ENCODE results near the gene UBE2QL1. TPM values are rescaled to one million over a fixed set of nuclear protein-coding genes. Genes with fewer than 3 reads are reported as not detected.
"Not testable (repeated sequence)": the region's sequence is repeated elsewhere in the genome, so short reads cannot be mapped to it uniquely, and the experiment has no call there.

The UBE2QL1 gene
- total RNA-seq, 2 experiments from 2014 or later, result not detected

DNA sequence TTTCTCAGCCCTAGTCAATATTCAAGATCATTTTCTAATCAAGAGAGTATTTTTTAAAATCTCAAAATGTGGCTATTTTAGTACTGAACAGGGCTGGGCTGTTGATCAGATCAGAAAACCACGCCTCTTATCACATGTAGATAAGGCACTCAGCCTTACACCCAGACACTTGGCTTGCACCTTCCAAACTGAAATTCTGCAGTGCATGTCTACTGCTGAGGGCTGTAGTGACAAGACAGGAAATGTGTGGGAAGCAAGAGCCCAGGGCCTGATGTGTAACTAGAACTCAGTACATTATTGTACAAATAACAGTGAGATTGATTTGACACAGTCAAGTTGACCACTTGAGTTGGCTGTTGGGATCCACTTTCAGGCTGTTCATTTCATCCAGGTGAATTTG lies 48.6 kb downstream of the UBE2QL1 start:
- Mint-ChIP-seq H3K27me3 (ENCODE audit: low read depth) (peaks cover 3% of the 10 kb centered on the region), H3K36me3 (ENCODE audit: low read depth) (no peaks in the 10 kb centered on the region), H3K4me3 (no peak overlapping the region), H3K9me3 (ENCODE audit: insufficient read depth) (no peaks in the 10 kb centered on the region), H3K4me1 (ENCODE audit: low read depth) (peaks cover 24% of the 10 kb centered on the region), H3K27ac (no peak overlapping the region)
- no peak for ATAC-seq
- DNase-seq, result no peak
- CTCF ChIA-PET, result no interaction called here
- POLR2A ChIA-PET, result no interaction called here

DNA sequence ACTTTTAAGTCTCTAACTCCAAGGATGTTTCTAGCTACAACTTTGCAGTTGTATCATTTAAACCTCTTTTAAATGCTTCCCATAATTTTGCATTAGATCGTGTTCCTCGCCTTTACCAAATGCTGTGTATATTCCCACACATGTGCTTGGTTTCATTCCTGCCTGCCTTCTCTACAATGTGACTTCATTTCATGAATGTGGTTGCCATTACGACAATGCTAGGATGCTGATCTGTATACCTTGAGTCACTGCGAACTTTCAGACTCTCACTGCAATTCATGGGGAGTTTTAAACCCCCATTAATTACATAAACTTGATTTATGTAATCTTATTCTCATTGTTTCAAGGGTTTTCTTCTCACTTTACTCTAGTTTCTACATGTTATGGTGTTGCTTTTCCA lies 50.3 kb downstream of the UBE2QL1 start:
- H3K4me3 Mint-ChIP-seq, result no peak overlapping the region

GRCh38 chr5:6501701-6502100 lies 53.0 kb downstream of the UBE2QL1 start:
- H3K9me3 Mint-ChIP-seq (ENCODE audit: insufficient read depth), result no peaks in the 10 kb centered on the region
- ChIA-PET CTCF (no interaction called here), POLR2A (no interaction called here)

More for the DNA sequence above, 50.3 kb downstream of the UBE2QL1 start:
- no peak for DNase-seq
- peaks cover 3% of the 10 kb centered on the region for H3K27me3 Mint-ChIP-seq (ENCODE audit: low read depth)
- no peaks in the 10 kb centered on the region for H3K9me3 Mint-ChIP-seq (ENCODE audit: insufficient read depth)
- ATAC-seq, result no peak
- H3K36me3 Mint-ChIP-seq (ENCODE audit: low read depth), result no peaks in the 10 kb centered on the region
- H3K27ac Mint-ChIP-seq, result no peak overlapping the region
- H3K4me1 Mint-ChIP-seq (ENCODE audit: low read depth), result peaks cover 16% of the 10 kb centered on the region
- ChIA-PET CTCF (no interaction called here), POLR2A (no interaction called here)

DNA sequence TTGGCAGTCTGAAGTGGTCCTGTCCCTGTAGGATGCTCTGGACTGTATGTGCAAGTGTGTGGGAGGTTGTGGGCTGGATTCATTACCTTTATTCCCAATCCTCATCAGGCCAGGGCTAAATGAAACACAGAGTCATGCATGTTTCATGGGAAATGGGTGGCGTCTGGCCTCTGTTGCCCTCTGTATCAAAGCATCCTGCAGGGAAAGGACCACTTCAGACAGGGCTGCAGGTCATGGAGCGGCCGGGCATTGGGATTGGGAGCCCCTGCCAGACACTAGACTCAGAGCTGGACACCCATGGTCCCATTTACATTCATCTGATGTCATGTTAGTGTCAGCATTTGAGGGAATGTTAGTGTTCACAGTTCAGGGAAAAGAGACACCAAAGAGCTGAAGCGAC lies 53.8 kb downstream of the UBE2QL1 start:
- ChIA-PET CTCF (no interaction called here), POLR2A (no interaction called here)
- no peak for DNase-seq
- ATAC-seq, result no peak
- H3K27ac Mint-ChIP-seq, result no peak overlapping the region
- H3K4me3 Mint-ChIP-seq, result no peak overlapping the region
- peaks cover 4% of the 10 kb centered on the region for H3K4me1 Mint-ChIP-seq (ENCODE audit: low read depth)
- H3K9me3 Mint-ChIP-seq (ENCODE audit: insufficient read depth), result no peaks in the 10 kb centered on the region
- no peaks in the 10 kb centered on the region for H3K36me3 Mint-ChIP-seq (ENCODE audit: low read depth)
- H3K27me3 Mint-ChIP-seq (ENCODE audit: low read depth), result peaks cover 17% of the 10 kb centered on the region

More at GRCh38 chr5:6501701-6502100, 53.0 kb downstream of the UBE2QL1 start:
- Mint-ChIP-seq H3K36me3 (ENCODE audit: low read depth) (no peaks in the 10 kb centered on the region), H3K4me3 (no peak overlapping the region), H3K27me3 (ENCODE audit: low read depth) (peaks cover 15% of the 10 kb centered on the region), H3K4me1 (ENCODE audit: low read depth) (peaks cover 11% of the 10 kb centered on the region), H3K27ac (no peak overlapping the region)
- DNase-seq (no peak), ATAC-seq (no peak)

- POLR2A ChIA-PET, result no interaction called here
- no peak overlapping the region for H3K4me3 Mint-ChIP-seq
- no peaks in the 10 kb centered on the region for H3K9me3 Mint-ChIP-seq (ENCODE audit: insufficient read depth)
- H3K36me3 Mint-ChIP-seq (ENCODE audit: low read depth), result no peaks in the 10 kb centered on the region
- H3K27ac Mint-ChIP-seq, result no peak overlapping the region
- no peaks in the 10 kb centered on the region for H3K4me1 Mint-ChIP-seq (ENCODE audit: low read depth)
- peaks cover 17% of the 10 kb centered on the region for H3K27me3 Mint-ChIP-seq (ENCODE audit: low read depth)
- CTCF ChIA-PET, result no interaction called here
- ATAC-seq (no peak), DNase-seq (no peak)
These were observed 54.7 kb downstream of the UBE2QL1 start for GRCh38 chr5:6503342-6503741.

GRCh38 chr5:6504677-6505415 lies 56.2 kb downstream of the UBE2QL1 start:
- no peaks in the 10 kb centered on the region for H3K4me1 Mint-ChIP-seq (ENCODE audit: low read depth)
- DNase-seq, result no peak
- peaks cover 17% of the 10 kb centered on the region for H3K27me3 Mint-ChIP-seq (ENCODE audit: low read depth)
- no peak overlapping the region for H3K27ac Mint-ChIP-seq
- ChIA-PET CTCF (no interaction called here), POLR2A (no interaction called here)
- H3K36me3 Mint-ChIP-seq (ENCODE audit: low read depth), result no peaks in the 10 kb centered on the region
- no peak overlapping the region for H3K4me3 Mint-ChIP-seq
- no peaks in the 10 kb centered on the region for H3K9me3 Mint-ChIP-seq (ENCODE audit: insufficient read depth)
- ATAC-seq, result no peak

DNA sequence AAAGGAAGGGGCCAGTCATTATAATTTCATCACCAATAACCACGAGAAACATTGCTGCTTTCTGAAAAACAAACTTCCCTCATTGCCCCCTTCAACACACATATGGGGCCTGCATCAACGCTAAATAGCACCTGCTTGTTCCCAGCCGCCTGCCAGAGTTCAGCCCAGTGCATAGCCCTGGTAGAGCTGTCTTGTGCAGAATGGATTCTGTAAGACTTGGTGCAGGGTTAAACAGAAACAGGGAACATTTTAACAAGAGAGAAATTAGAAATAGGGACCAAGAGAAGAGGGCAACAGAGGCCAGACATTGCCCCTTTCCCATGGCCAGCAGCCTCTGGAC lies 56.7 kb downstream of the UBE2QL1 start:
- Mint-ChIP-seq H3K4me1 (ENCODE audit: low read depth) (no peaks in the 10 kb centered on the region), H3K4me3 (no peak overlapping the region), H3K27ac (no peak overlapping the region), H3K27me3 (ENCODE audit: low read depth) (peaks cover 17% of the 10 kb centered on the region), H3K36me3 (ENCODE audit: low read depth) (no peaks in the 10 kb centered on the region), H3K9me3 (ENCODE audit: insufficient read depth) (no peaks in the 10 kb centered on the region)
- CTCF ChIA-PET, result no interaction called here
- DNase-seq (no peak), ATAC-seq (no peak)
- POLR2A ChIA-PET, result no interaction called here

DNA sequence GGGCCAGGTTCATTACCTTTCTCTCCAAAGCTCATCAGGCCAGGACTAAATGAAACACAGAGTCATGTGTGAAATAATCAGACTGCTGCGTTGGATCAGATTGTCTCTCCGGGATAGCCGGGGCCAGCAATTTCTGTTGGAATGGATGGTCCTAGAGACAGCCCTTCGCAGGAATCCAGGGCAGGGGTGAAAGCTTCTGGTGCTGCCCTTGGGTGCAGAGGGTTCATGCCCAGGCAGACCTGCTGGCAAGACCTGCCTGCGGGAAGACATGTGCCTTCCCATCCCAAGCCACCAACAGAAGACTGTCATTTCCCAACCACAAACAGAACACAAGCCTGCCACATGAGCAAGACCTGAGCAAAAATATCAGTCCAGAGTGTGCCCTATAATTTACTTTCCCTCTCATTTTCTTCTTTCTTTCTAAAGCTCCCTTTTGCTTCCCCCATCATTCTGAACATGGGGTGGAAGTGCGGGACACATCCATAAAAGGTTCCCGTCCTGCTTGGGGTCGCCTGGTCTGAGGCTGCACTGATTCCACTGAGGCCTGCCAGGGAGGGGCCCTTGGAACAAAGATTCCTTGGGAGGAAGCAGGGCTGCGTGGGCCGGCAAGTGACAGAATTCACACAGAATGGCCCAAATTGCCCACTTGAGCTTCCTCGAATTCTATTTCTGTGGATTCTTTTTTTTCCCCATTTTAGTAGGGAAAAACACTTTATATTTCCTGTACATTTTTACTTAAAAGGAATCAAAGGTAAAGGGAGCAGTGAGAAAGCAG lies 57.3 kb downstream of the UBE2QL1 start:
- no peaks in the 10 kb centered on the region for H3K4me1 Mint-ChIP-seq (ENCODE audit: low read depth)
- H3K27ac Mint-ChIP-seq, result no peak overlapping the region
- no peaks in the 10 kb centered on the region for H3K9me3 Mint-ChIP-seq (ENCODE audit: insufficient read depth)
- DNase-seq (no peak), ATAC-seq (no peak)
- no peaks in the 10 kb centered on the region for H3K36me3 Mint-ChIP-seq (ENCODE audit: low read depth)
- ChIA-PET CTCF (no interaction called here), POLR2A (no interaction called here)
- peaks cover 16% of the 10 kb centered on the region for H3K27me3 Mint-ChIP-seq (ENCODE audit: low read depth)
- H3K4me3 Mint-ChIP-seq, result no peak overlapping the region

DNA sequence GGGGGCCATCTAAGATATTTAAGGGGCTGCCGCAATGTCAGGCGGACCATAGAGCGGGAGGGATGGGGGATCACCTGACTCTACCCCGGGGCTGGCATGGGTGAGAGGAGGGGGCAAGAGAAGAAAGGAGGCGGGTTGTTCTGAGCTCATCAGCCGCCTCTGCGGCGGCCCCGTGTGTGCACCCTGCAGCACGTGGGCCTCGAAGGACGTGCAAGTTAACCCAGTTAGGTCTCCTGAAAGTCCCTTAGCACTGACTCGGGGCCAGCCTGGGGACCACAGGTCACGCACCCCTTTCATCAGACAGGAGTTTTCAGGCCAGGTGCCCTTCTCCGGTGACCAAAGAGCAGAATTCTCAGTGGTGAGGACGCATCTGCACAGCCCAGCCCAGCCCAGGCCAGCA lies 58.0 kb downstream of the UBE2QL1 start:
- peaks cover 13% of the 10 kb centered on the region for H3K27me3 Mint-ChIP-seq (ENCODE audit: low read depth)
- H3K27ac Mint-ChIP-seq, result no peak overlapping the region
- no peaks in the 10 kb centered on the region for H3K9me3 Mint-ChIP-seq (ENCODE audit: insufficient read depth)
- ChIA-PET CTCF (no interaction called here), POLR2A (no interaction called here)
- no peaks in the 10 kb centered on the region for H3K36me3 Mint-ChIP-seq (ENCODE audit: low read depth)
- no peak for DNase-seq
- H3K4me1 Mint-ChIP-seq (ENCODE audit: low read depth), result no peaks in the 10 kb centered on the region
- no peak overlapping the region for H3K4me3 Mint-ChIP-seq
- ATAC-seq, result no peak

DNA sequence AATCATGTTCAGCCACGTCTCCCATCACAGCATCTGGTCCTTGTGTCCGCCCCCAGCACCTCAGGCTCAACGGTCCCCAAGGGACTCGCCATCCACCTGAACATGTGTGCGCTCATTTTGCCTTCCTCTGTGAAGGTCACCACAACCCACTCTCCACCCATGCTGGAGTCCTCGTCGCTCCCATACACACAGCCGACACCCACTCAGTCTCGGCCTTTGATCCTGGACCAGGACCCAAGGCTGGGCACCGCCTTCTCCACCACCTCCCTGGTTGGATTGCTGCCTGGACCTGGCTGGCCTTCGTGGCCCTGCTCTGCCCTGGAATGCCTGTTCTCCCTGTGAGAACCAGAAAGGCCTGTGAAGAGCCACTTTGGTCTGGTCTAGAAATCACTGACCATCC lies 60.3 kb downstream of the UBE2QL1 start:
- Mint-ChIP-seq H3K9me3 (ENCODE audit: insufficient read depth) (no peaks in the 10 kb centered on the region), H3K36me3 (ENCODE audit: low read depth) (no peaks in the 10 kb centered on the region), H3K27ac (no peak overlapping the region), H3K4me3 (no peak overlapping the region), H3K27me3 (ENCODE audit: low read depth) (peaks cover 16% of the 10 kb centered on the region), H3K4me1 (ENCODE audit: low read depth) (no peaks in the 10 kb centered on the region)
- DNase-seq (no peak), ATAC-seq (no peak)
- ChIA-PET CTCF (no interaction called here), POLR2A (no interaction called here)

GRCh38 chr5:6510132-6510531 lies 61.5 kb downstream of the UBE2QL1 start:
- Mint-ChIP-seq H3K4me1 (ENCODE audit: low read depth) (no peaks in the 10 kb centered on the region), H3K9me3 (ENCODE audit: insufficient read depth) (no peaks in the 10 kb centered on the region), H3K36me3 (ENCODE audit: low read depth) (no peaks in the 10 kb centered on the region), H3K27me3 (ENCODE audit: low read depth) (peaks cover 14% of the 10 kb centered on the region), H3K4me3 (no peak overlapping the region), H3K27ac (no peak overlapping the region)
- DNase-seq, result no peak
- no peak for ATAC-seq
- ChIA-PET POLR2A (no interaction called here), CTCF (no interaction called here)

- no peaks in the 10 kb centered on the region for H3K36me3 Mint-ChIP-seq (ENCODE audit: low read depth)
- ATAC-seq, result no peak
- H3K9me3 Mint-ChIP-seq (ENCODE audit: insufficient read depth), result no peaks in the 10 kb centered on the region
- DNase-seq, result no peak
- peaks cover 10% of the 10 kb centered on the region for H3K27me3 Mint-ChIP-seq (ENCODE audit: low read depth)
- ChIA-PET POLR2A (no interaction called here), CTCF (no interaction called here)
- no peak overlapping the region for H3K27ac Mint-ChIP-seq
- H3K4me1 Mint-ChIP-seq (ENCODE audit: low read depth), result no peaks in the 10 kb centered on the region
- no peak overlapping the region for H3K4me3 Mint-ChIP-seq
These were observed 62.3 kb downstream of the UBE2QL1 start for GRCh38 chr5:6510973-6511372.

GRCh38 chr5:6515812-6516211 lies 67.2 kb downstream of the UBE2QL1 start:
- ATAC-seq; DNase-seq; POLR2A ChIA-PET; H3K27ac Mint-ChIP-seq; H3K4me1 Mint-ChIP-seq (ENCODE audit: low read depth); H3K9me3 Mint-ChIP-seq (ENCODE audit: insufficient read depth); CTCF ChIA-PET; H3K36me3 Mint-ChIP-seq (ENCODE audit: low read depth); H3K4me3 Mint-ChIP-seq: not testable (repeated sequence)
- H3K27me3 Mint-ChIP-seq (ENCODE audit: low read depth), result peaks cover 11% of the 10 kb centered on the region
